ENCODE results near the gene YTHDF1.
"Not testable (repeated sequence)": the region's sequence is repeated elsewhere in the genome, so short reads cannot be mapped to it uniquely, and the experiment has no call there.

YTHDF1 gene

GRCh38 chr20:63216041-63216848, at the start of gene YTHDF1:
TSS of gene YTHDF1 (minus strand) at chr20:63216131. CDS start at chr20:63215892, 239 bp downstream.
- peak; percentile 90 for DNase-seq (ENCODE audit: low read depth)

- no peak for DNase-seq (ENCODE audit: low read depth)
Measured at GRCh38 chr20:63264519-63264918, 48.6 kb upstream of the YTHDF1 start.

GRCh38 chr20:63264000-63264399, 48.1 kb upstream of the YTHDF1 start:
- DNase-seq (ENCODE audit: low read depth): no peak

GRCh38 chr20:63262836-63263235, 46.9 kb upstream of the YTHDF1 start:
- DNase-seq (ENCODE audit: low read depth): no peak

- DNase-seq (ENCODE audit: low read depth): no peak
Measured at GRCh38 chr20:63261795-63262528, 46.0 kb upstream of the YTHDF1 start.

GRCh38 chr20:63261060-63261794, 45.3 kb upstream of the YTHDF1 start:
- no peak for DNase-seq (ENCODE audit: low read depth)

- DNase-seq (ENCODE audit: low read depth): no peak
Measured at GRCh38 chr20:63260521-63260920, 44.6 kb upstream of the YTHDF1 start.

- DNase-seq (ENCODE audit: low read depth): no peak
Measured at GRCh38 chr20:63259734-63260460, 44.0 kb upstream of the YTHDF1 start.

- no peak for DNase-seq (ENCODE audit: low read depth)
Measured at GRCh38 chr20:63258781-63259180, 42.9 kb upstream of the YTHDF1 start.

GRCh38 chr20:63257629-63258028, 41.7 kb upstream of the YTHDF1 start:
- DNase-seq (ENCODE audit: low read depth): no peak

GRCh38 chr20:63256954-63257353, 41.0 kb upstream of the YTHDF1 start:
- DNase-seq (ENCODE audit: low read depth): no peak

- no peak for DNase-seq (ENCODE audit: low read depth)
Measured at GRCh38 chr20:63255931-63256704, 40.2 kb upstream of the YTHDF1 start.

- DNase-seq (ENCODE audit: low read depth): no peak
Measured at GRCh38 chr20:63254606-63255384, 38.9 kb upstream of the YTHDF1 start.

- no peak for DNase-seq (ENCODE audit: low read depth)
Measured at GRCh38 chr20:63254232-63254605, 38.3 kb upstream of the YTHDF1 start, which contains the start of gene NKAIN4. TSS of gene NKAIN4 (minus strand) at chr20:63254463. CDS start at chr20:63254450, 13 bp downstream.

- DNase-seq (ENCODE audit: low read depth): no peak
Measured at GRCh38 chr20:63253438-63254231, 37.7 kb upstream of the YTHDF1 start.

- DNase-seq (ENCODE audit: low read depth): no peak
Measured at GRCh38 chr20:63253065-63253437, 37.1 kb upstream of the YTHDF1 start.

- DNase-seq (ENCODE audit: low read depth): no peak
Measured at GRCh38 chr20:63252284-63252711, 36.4 kb upstream of the YTHDF1 start.

GRCh38 chr20:63251350-63251749, 35.4 kb upstream of the YTHDF1 start:
- DNase-seq (ENCODE audit: low read depth): not testable (repeated sequence)

- DNase-seq (ENCODE audit: low read depth): no peak
Measured at GRCh38 chr20:63249891-63250290, 34.0 kb upstream of the YTHDF1 start.
